ENCODE measurements around the gene DNAJB8.

GRCh38 chr3:128466840-128467541 is at the start of gene DNAJB8:
- no peak for TF ChIP-seq POLR2A (IDR thresholded peaks at IDR 0.05; ENCODE audit: low read depth)
- TF ChIP-seq, protein P1, sequence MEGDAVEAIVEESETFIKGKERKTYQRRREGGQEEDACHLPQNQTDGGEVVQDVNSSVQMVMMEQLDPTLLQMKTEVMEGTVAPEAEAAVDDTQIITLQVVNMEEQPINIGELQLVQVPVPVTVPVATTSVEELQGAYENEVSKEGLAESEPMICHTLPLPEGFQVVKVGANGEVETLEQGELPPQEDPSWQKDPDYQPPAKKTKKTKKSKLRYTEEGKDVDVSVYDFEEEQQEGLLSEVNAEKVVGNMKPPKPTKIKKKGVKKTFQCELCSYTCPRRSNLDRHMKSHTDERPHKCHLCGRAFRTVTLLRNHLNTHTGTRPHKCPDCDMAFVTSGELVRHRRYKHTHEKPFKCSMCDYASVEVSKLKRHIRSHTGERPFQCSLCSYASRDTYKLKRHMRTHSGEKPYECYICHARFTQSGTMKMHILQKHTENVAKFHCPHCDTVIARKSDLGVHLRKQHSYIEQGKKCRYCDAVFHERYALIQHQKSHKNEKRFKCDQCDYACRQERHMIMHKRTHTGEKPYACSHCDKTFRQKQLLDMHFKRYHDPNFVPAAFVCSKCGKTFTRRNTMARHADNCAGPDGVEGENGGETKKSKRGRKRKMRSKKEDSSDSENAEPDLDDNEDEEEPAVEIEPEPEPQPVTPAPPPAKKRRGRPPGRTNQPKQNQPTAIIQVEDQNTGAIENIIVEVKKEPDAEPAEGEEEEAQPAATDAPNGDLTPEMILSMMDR (IDR thresholded peaks at IDR 0.05) = no peak
- TF ChIP-seq EP300 (IDR thresholded peaks at IDR 0.05) = no peak
